ENCODE data around the gene QRICH1. TPM values are rescaled to one million over a fixed set of nuclear protein-coding genes. Genes with fewer than 3 reads are reported as not detected.

QRICH1 gene
- total RNA-seq, 1 donor: 127 TPM

- DNase-seq (ENCODE audit: low read depth in 2 of 3, low spot score in 2 of 3): no peak
Measured at GRCh38 chr3:49004352-49005302, 89.2 kb downstream of the QRICH1 start.

DNA sequence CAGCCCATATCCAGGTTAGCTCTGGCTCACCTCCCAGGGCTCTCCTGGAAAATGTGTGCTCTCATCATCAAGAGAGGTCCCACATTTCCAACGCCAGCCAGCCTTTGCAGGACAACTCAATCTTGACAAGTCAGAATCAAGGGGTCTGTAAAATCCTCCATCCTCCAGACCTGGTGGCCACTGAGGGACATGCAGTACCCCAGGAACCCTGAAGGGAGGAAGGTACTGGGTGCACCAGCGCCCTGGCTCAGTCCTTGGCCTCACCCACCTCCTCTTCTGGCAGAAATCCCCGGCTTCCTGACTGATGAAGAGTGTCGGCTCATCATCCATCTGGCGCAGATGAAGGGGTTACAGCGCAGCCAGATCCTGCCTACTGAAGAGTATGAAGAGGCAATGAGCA, 92.7 kb downstream of the QRICH1 start:
- no peak for DNase-seq (ENCODE audit: low read depth in 2 of 3, low spot score in 2 of 3)

DNA sequence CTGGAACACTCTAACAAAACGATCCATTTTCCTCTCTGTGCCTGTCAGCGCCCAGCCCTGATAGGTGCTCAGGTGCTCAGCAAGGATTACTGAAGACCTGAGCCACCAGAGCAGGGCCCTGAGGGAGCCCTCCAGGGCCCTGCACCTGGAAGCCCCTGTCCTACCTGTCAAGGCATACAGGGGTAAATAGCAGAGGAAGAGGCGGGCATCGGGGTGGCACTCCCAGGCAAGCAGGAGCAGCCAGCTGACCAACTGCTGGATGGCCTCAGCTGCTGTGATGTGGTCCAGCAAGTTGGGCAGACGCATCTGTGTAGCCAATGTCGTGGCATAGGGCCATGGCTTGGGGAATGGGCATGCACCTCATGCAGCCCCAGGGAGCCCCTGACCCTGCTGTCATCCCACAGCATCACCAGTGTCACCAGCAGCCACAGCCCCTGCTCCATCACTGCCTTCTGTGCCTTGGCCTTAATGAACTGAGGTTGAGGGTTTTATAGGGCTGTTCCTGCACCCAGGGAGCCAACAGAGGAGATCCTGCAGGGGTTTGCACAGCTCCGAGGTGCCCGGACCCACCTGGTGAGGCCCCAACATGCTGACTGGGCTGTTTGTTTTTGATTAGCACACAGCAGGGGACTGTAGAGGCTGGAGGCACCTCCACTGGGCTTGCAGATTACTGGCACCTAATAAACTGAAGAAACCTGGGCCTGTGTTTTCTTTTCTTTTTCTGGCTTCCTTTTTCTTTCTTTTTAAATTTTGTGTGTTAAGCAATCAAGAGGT, 94.6 kb downstream of the QRICH1 start:
- no peak for DNase-seq (ENCODE audit: low read depth in 2 of 3, low spot score in 2 of 3)

- DNase-seq (ENCODE audit: low read depth in 2 of 3, low spot score in 2 of 3): no peak
Measured at GRCh38 chr3:48997714-48998637, 95.9 kb downstream of the QRICH1 start.

- DNase-seq (ENCODE audit: low read depth in 2 of 3, low spot score in 2 of 3): no peak
Measured at GRCh38 chr3:48997102-48997635, 96.7 kb downstream of the QRICH1 start.

GRCh38 chr3:48996640-48997039, 97.2 kb downstream of the QRICH1 start:
- DNase-seq (ENCODE audit: low read depth in 2 of 3, low spot score in 2 of 3): no peak

GRCh38 chr3:48993834-48994233, 100.0 kb downstream of the QRICH1 start:
- DNase-seq (ENCODE audit: low read depth in 2 of 3, low spot score in 2 of 3): peak in 2 of 3 donors; percentile 26 to 38

GRCh38 chr3:48991851-48992545, 101.9 kb downstream of the QRICH1 start:
- DNase-seq (ENCODE audit: low read depth in 2 of 3, low spot score in 2 of 3): no peak

- peak in 2 of 3 donors; percentile 45 to 50 for DNase-seq (ENCODE audit: low read depth in 2 of 3, low spot score in 2 of 3)
Measured at GRCh38 chr3:48990636-48991469, 103.0 kb downstream of the QRICH1 start.

DNA sequence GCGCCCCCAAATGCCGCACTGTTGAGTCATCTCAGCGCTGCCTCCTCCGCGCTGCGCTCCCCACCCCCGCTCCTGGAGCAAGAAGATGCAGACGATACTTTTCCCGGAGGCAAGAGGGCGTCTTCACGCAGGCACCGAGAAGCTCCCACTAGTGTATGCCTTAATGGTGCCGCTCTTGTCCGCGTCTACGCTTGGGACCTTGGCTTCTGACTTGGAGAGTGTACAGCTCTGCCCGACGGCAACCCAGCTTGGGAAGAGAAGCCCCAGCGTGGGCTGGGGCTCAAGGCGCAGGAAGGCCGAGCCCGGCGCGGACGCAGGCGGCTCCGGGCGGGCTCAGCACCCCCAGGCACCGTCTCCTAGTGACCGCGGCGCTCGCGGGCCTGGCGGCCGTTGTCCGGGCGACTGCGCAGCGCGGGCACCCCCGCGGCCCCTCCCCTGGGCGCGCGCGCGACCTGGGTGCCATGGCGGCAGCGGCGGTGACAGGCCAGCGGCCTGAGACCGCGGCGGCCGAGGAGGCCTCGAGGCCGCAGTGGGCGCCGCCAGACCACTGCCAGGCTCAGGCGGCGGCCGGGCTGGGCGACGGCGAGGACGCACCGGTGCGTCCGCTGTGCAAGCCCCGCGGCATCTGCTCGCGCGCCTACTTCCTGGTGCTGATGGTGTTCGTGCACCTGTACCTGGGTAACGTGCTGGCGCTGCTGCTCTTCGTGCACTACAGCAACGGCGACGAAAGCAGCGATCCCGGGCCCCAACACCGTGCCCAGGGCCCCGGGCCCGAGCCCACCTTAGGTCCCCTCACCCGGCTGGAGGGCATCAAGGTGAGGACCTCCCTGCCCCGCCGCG, 103.9 kb downstream of the QRICH1 start, which contains the start of gene P4HTM:
Gene P4HTM, plus strand, starts transcription at position 446 of the 840 bp plus-strand sequence. Its CDS starts 16 bp downstream, at position 462.
- DNase-seq (ENCODE audit: low read depth in 2 of 3, low spot score in 2 of 3): peak; percentile 47 to 91 (median 78)

DNA sequence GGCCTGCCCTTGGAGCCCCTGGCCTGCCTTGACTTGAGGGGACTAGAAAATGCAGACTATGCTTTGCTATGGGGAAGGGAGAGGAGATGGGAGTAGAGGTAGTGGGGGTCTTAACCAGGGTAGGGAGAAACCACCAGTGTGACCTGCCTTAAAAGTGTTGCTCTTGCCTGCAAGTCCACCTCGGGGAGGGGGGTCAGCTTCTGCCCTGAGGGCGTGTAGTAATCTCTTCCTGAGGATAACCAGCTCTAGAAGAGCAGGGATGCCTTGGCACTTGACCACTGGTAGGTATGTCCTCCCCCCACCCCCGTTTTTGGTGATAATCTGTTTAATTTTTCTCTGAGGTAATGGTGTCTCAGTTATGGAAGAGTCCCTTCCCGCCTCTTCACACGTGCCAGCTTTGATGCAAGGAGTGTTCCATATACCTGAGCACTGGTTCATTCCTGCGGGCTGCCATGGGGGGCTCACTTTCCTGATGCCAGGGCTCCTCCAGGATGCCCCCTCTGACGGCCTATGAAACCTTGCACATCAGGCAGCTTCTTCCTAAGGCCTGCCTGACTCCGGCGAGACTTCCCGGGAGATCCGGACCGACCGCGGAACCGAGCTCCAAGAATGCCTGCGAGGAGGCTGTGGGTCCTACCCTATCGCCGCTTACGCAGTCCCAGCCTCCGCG, 104.6 kb downstream of the QRICH1 start:
- DNase-seq (ENCODE audit: low read depth in 2 of 3, low spot score in 2 of 3): no peak

GRCh38 chr3:48985831-48986376, 108.0 kb downstream of the QRICH1 start:
- peak in 1 of 3 donors; percentile 15 for DNase-seq (ENCODE audit: low read depth in 2 of 3, low spot score in 2 of 3)

DNA sequence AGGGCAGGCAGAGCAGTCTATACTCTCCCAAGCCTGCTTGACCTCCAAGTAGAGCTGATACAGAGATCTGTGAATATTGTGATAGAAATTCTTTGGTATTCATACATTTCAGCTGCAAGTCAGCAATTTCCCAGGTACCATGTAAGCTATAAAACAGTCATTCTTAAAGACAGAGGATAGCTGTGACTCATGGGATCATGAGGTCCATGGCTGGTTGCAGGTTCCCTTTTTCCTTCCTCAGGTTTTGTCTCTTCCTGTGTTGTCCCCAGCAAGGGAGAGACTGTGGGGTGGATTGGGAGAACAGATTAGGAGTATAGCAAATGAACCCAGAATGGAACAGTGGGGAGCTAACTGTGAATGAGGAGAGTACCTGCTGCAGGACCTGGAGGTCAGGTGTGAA, 109.2 kb downstream of the QRICH1 start:
- DNase-seq (ENCODE audit: low read depth in 2 of 3, low spot score in 2 of 3): no peak

DNA sequence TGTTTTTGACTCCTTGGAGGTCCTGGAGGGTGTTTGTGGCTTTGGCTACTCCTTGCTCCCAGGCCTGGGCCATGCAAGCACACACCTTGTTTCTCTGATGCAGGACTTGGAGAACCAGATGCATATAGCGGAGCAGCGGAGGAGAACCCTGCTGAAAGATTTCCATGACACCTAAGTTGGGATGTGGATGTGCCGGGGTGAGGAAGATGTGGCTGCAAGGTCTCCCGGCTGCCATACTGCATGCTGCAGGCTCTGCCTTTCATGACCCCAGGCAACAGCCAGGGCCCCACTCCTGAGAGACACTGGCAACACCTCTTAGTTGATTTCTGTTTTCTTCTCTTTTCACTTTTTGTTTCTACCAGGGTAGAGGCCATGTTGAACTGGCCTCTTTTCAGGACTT, 110.8 kb downstream of the QRICH1 start:
- DNase-seq (ENCODE audit: low read depth in 2 of 3, low spot score in 2 of 3): no peak

DNA sequence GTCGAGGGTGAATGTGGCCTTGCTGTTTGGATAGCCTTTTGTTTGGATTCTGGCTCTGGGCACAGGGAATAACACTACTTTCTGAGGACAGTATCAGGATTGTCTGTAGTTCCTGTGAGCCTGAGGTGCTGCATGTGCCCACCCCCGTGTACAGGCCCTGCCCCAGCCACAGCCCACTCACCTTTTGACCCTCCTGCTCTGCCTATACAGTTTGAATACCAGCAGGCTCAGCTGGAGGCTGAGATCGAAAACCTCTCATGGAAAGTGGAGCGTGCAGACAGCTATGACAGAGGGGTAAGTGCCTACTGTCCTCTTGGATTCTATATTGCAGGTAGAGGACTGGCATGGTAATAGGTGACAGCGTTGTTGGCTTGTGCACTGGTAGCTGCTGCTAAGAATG, 111.2 kb downstream of the QRICH1 start:
- no peak for DNase-seq (ENCODE audit: low read depth in 2 of 3, low spot score in 2 of 3)

DNA sequence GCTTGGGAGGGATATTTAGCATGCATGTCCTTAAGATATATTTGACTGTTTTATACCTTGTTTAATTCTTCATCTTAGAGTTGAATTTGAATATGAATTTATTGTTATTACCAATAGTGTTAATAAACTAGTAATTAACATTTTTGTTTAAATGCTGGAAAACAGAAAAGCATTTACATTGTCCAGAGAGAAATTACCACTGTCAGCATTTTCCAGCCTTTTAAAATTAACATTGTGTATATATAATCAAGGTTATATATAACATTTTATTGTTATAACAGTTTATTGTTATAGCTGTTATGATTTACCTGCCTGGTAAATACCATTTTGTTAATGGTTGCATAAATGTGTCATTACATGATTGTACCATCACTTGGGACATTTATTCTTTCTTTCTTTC, 111.9 kb downstream of the QRICH1 start:
- DNase-seq (ENCODE audit: low read depth in 2 of 3, low spot score in 2 of 3): no peak

GRCh38 chr3:48980295-48980694, 113.6 kb downstream of the QRICH1 start:
- DNase-seq (ENCODE audit: low read depth in 2 of 3, low spot score in 2 of 3): no peak
